SK-N-SH (cell line): ENCODE results near the gene NADSYN1. TPM values are rescaled to one million over a fixed set of nuclear protein-coding genes. Genes with fewer than 3 reads are reported as not detected.

Experiments used
- CTCF ChIA-PET: fragments of 300-600, 350-600 bp; formaldehyde crosslinking; extraction: SDS; loops from one replicate; lab custom pipeline; 2021; lab: Yijun Ruan, JAX
- POLR2A ChIA-PET: fragments of 350-600 bp; sonication (Branson Sonifier 250); formaldehyde crosslinking; extraction: SDS; loops from one replicate; lab custom pipeline; 2020; ENCODE audit warnings: antibody characterized with exemption, inconsistent platforms; lab: Yijun Ruan, JAX
- DNase-seq: peaks from one replicate; pipeline ENCODE4 v3.0.0; 2012
- H2AFZ ChIP-seq: fragments of 200-600 bp; sonication (generic); 2 replicates; pipeline ENCODE4 v1.8.1; 2016; ENCODE audit warnings: antibody characterized with exemption, mild to moderate bottlenecking, low read depth
- H3F3A ChIP-seq: fragments of 200-600 bp; sonication (generic); replicated peaks from 2 replicates; pipeline ENCODE3; 2016; ENCODE audit warnings: antibody characterized with exemption, mild to moderate bottlenecking; ENCODE audit not compliant: insufficient read depth
- H3K27ac ChIP-seq, 2 experiments: fragments of 200-500 bp in 1 of 2; fragments of 200-600 bp in 1 of 2; sonication (Bioruptor generic) in 1 of 2; sonication (generic), shearing (Covaris generic) in 1 of 2; 2 replicates each; pipeline versions ENCODE4 v1.5.1 to v1.6.1; 2014 to 2016; ENCODE audit warnings: low read depth in 2 of 2, inconsistent platforms in 1 of 2, low read length in 1 of 2, mild to moderate bottlenecking in 1 of 2, mixed read lengths in 1 of 2
- H3K27me3 ChIP-seq: fragments of 200-600 bp; sonication (generic), shearing (Covaris generic); 2 replicates; pipeline ENCODE4 v1.6.1; 2016; ENCODE audit warnings: mixed run types; ENCODE audit not compliant: insufficient read depth
- H3K36me3 ChIP-seq, 2 experiments: fragments of 200-500 bp in 1 of 2; fragments of 200-600 bp in 1 of 2; sonication (Bioruptor generic) in 1 of 2; sonication (generic) in 1 of 2; replicated peaks in 1 of 2; 2 replicates each; pipeline versions ENCODE3 to v1.5.1; 2014 to 2016; ENCODE audit warnings: low read length in 1 of 2, mild to moderate bottlenecking in 1 of 2; ENCODE audit not compliant: insufficient read depth in 2 of 2, control insufficient read depth in 1 of 2
- H3K4me1 ChIP-seq, 2 experiments: fragments of 200-500 bp in 1 of 2; fragments of 200-600 bp in 1 of 2; sonication (Bioruptor generic) in 1 of 2; sonication (generic), shearing (Covaris generic) in 1 of 2; 2 replicates each; pipeline versions ENCODE4 v1.5.1 to v1.6.1; 2014 to 2016; ENCODE audit warnings: low read depth in 1 of 2, low read length in 1 of 2, mixed run types in 1 of 2; ENCODE audit not compliant: insufficient read depth in 2 of 2, control insufficient read depth in 1 of 2
- H3K4me2 ChIP-seq: fragments of 200-600 bp; sonication (generic), shearing (Covaris generic); 2 replicates; pipeline ENCODE4 v1.6.1; 2017; ENCODE audit warnings: mixed run types
- H3K4me3 ChIP-seq, 2 experiments: fragments of 200-500 bp in 1 of 2; fragments of 200-600 bp in 1 of 2; sonication (Bioruptor generic) in 1 of 2; sonication (generic), shearing (Covaris generic) in 1 of 2; 2 replicates each; pipeline versions ENCODE4 v1.5.1 to v1.8.1; 2014 to 2016; ENCODE audit warnings: low read depth in 2 of 2, inconsistent platforms in 1 of 2, low read length in 1 of 2, mild to moderate bottlenecking in 1 of 2, mixed read lengths in 1 of 2, moderate library complexity in 1 of 2
- H3K79me2 ChIP-seq: fragments of 200-600 bp; sonication (generic); 2 replicates; pipeline ENCODE4 v1.8.1; 2017; ENCODE audit warnings: mild to moderate bottlenecking; ENCODE audit not compliant: insufficient read depth
- H3K9ac ChIP-seq: fragments of 200-600 bp; sonication (generic); 2 replicates; pipeline ENCODE4 v1.6.1; 2017; ENCODE audit warnings: mixed run types
- H3K9me2 ChIP-seq: fragments of 200-600 bp; sonication (generic); 2 replicates; pipeline ENCODE4 v1.6.1; 2017; ENCODE audit warnings: mixed run types
- H3K9me3 ChIP-seq: fragments of 200-600 bp; sonication (generic); 2 replicates; pipeline ENCODE4 v1.6.1; 2017; ENCODE audit warnings: mixed run types, mild to moderate bottlenecking, moderate library complexity
- H4K20me1 ChIP-seq: fragments of 200-600 bp; sonication (generic); 2 replicates; pipeline ENCODE4 v1.6.1; 2017; ENCODE audit warnings: mild to moderate bottlenecking, mixed run types; ENCODE audit not compliant: insufficient read depth
- CHD2 ChIP-seq: fragments of 150-350 bp; IDR thresholded peaks from 2 replicates; pipeline ENCODE4 v1.6.1; 2018; ENCODE audit warnings: low read length; ENCODE audit not compliant: partially characterized antibody
- ELF1 ChIP-seq: IDR thresholded peaks from 2 replicates; pipeline ENCODE4 v1.4.0; 2012
- EP300 ChIP-seq, 2 experiments: IDR thresholded peaks; 2 replicates each; pipeline versions ENCODE4 v1.4.0 to v1.6.1; 2012; ENCODE audit warnings: borderline replicate concordance in 1 of 2, low read depth in 1 of 2, low read length in 1 of 2
- FOXJ3 ChIP-seq: sonication (generic); formaldehyde crosslinking; IDR thresholded peaks from 2 replicates; pipeline ENCODE4 v1.5.1; 2020; ENCODE audit warnings: mild to moderate bottlenecking, missing genetic modification reagents
- GABPA ChIP-seq: IDR thresholded peaks from 2 replicates; pipeline ENCODE4 v1.4.0; 2012; ENCODE audit warnings: low read depth, mild to moderate bottlenecking
- JUND ChIP-seq: IDR thresholded peaks from 2 replicates; pipeline ENCODE4 v1.4.0; 2012
- MXI1 ChIP-seq: IDR thresholded peaks from 2 replicates; pipeline ENCODE4 v1.6.1; 2012; ENCODE audit warnings: mild to moderate bottlenecking, low read depth, low read length, improper control_type of control experiment
- NRF1 ChIP-seq: IDR thresholded peaks from 2 replicates; pipeline ENCODE4 v1.6.1; 2012; ENCODE audit warnings: low read depth, mild to moderate bottlenecking, low read length
- POLR2AphosphoS5 ChIP-seq: IDR thresholded peaks from 2 replicates; pipeline ENCODE4 v1.6.1; 2012; ENCODE audit warnings: low read depth, low read length
- RCOR1 ChIP-seq: fragments of 150-350 bp; IDR thresholded peaks from 2 replicates; pipeline ENCODE4 v1.6.1; 2017; ENCODE audit warnings: antibody characterized with exemption, low read length
- RFX5 ChIP-seq: IDR thresholded peaks from 2 replicates; pipeline ENCODE4 v1.6.1; 2012; ENCODE audit warnings: mild to moderate bottlenecking, improper control_type of control experiment, low read length
- RXRA ChIP-seq: IDR thresholded peaks from 2 replicates; pipeline ENCODE4 v1.4.0; 2012; ENCODE audit warnings: low read depth, mild to moderate bottlenecking, borderline replicate concordance
- SIN3A ChIP-seq: IDR thresholded peaks from 2 replicates; pipeline ENCODE4 v1.6.1; 2012; ENCODE audit warnings: low read depth, mild to moderate bottlenecking, low read length, moderate library complexity, borderline replicate concordance
- SMC3 ChIP-seq: IDR thresholded peaks from 2 replicates; pipeline ENCODE4 v1.6.1; 2012; ENCODE audit warnings: low read depth, low read length, improper control_type of control experiment
- ZBTB33 ChIP-seq: IDR thresholded peaks from 2 replicates; pipeline ENCODE4 v1.4.0; 2012; ENCODE audit warnings: low read depth, borderline replicate concordance
- WGBS: methylation state at CpG from one replicate; pipeline ENCODE4 v1.1.6; 2017; ENCODE audit warnings: low lambda C conversion rate; 5-methylcytosine and 5-hydroxymethylcytosine counted together
- polyA plus RNA-seq, 3 experiments: library from polyadenylated mRNA; depleted of rRNA; stranded (reverse); fragments of >200 nt; gene quantifications; 2 replicates each; pipeline ENCODE4 v1.2.3, GENCODE V29; 2012
- TF ChIP-seq, protein P1 (sequence below): IDR thresholded peaks from 2 replicates; pipeline ENCODE4 v1.6.1; 2012; ENCODE audit warnings: mild to moderate bottlenecking, low read depth, low read length, moderate library complexity
- TF ChIP-seq, protein P2 (sequence below): fragments of 150-350 bp; IDR thresholded peaks from 2 replicates; pipeline ENCODE4 v1.6.1; 2016; ENCODE audit warnings: mild to moderate bottlenecking, low read depth, low read length
- TF ChIP-seq, protein P3 (sequence below): fragments of 150-350 bp; IDR thresholded peaks from 2 replicates; pipeline ENCODE4 v1.6.1; 2017; ENCODE audit warnings: antibody characterized with exemption, low read length, low read depth, borderline replicate concordance
- TF ChIP-seq, protein P4 (sequence below): IDR thresholded peaks from 2 replicates; pipeline ENCODE4; 2012
- TF ChIP-seq, protein P5 (sequence below): IDR thresholded peaks from 2 replicates; pipeline ENCODE4 v1.4.0; 2012; ENCODE audit warnings: low read depth, borderline replicate concordance

NADSYN1 gene
- polyA plus RNA-seq, 1 of the 3 experiments (the other 2 are of a cell fraction) = 62.5 TPM

DNA sequence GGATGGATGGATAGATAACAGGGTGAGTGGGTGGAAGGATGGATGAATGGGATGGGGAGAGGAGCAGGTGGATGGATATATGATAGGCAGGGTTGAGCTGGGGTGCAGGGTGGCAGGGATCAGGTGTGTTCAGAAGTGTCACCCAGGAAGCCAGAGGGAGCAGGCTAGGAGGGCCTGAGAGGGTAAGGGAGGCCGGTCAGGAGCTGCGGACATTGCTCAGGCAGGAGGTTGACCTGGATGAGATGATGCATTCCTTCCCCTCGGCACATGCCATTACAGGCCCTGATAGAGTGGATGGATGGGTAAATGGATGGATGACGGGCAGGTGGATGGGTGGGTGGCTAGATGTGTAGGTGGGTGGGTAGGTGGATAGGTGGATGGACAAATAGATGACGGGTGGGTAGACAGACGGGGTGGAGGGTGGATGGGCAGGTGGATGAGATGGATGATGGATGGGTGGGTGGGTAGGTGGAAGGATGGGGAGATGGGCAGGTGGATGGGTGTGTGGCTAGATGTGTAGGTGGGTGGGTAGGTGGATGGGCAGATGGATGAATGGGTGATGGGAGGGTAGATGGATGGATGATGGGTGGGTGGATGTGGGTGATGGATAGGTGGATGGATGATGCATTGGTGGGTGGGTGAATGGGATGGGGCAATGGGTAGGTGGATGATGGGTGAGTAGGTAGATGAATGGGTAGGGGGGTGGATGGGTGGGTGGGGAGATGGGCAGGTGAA lies 12.8 kb upstream of the NADSYN1 start:
- Histone ChIP-seq H2AFZ (no peak overlapping the region), H3K9me2 (no peaks in the 10 kb centered on the region), H3K27me3 (no peaks in the 10 kb centered on the region), H3K4me1 (no peaks in the 10 kb centered on the region), H3K36me3 (peaks cover 0 to 40% of the 10 kb centered on the region in 2 experiments), H3K4me3 (no peak overlapping the region), H3K9ac (no peak overlapping the region), H4K20me1 (no peaks in the 10 kb centered on the region), H3K9me3 (no peaks in the 10 kb centered on the region), H3K79me2 (no peaks in the 10 kb centered on the region), H3F3A (no peaks in the 10 kb centered on the region), H3K27ac (no peak overlapping the region), H3K4me2 (no peak overlapping the region)
- ChIA-PET POLR2A (no interaction called here), CTCF (interaction anchor here (1.8 kb wide), 1 partner anchor 140 kb away, joined by 4 read pairs; no protein-coding TSS in a partner anchor)
- no peak for DNase-seq
- TF ChIP-seq FOXJ3 (CRISPR knock-in tag) = no peak
- TF ChIP-seq RFX5 = no peak
- no peak for TF ChIP-seq MXI1
- TF ChIP-seq RCOR1 = no peak
- TF ChIP-seq, protein P1, sequence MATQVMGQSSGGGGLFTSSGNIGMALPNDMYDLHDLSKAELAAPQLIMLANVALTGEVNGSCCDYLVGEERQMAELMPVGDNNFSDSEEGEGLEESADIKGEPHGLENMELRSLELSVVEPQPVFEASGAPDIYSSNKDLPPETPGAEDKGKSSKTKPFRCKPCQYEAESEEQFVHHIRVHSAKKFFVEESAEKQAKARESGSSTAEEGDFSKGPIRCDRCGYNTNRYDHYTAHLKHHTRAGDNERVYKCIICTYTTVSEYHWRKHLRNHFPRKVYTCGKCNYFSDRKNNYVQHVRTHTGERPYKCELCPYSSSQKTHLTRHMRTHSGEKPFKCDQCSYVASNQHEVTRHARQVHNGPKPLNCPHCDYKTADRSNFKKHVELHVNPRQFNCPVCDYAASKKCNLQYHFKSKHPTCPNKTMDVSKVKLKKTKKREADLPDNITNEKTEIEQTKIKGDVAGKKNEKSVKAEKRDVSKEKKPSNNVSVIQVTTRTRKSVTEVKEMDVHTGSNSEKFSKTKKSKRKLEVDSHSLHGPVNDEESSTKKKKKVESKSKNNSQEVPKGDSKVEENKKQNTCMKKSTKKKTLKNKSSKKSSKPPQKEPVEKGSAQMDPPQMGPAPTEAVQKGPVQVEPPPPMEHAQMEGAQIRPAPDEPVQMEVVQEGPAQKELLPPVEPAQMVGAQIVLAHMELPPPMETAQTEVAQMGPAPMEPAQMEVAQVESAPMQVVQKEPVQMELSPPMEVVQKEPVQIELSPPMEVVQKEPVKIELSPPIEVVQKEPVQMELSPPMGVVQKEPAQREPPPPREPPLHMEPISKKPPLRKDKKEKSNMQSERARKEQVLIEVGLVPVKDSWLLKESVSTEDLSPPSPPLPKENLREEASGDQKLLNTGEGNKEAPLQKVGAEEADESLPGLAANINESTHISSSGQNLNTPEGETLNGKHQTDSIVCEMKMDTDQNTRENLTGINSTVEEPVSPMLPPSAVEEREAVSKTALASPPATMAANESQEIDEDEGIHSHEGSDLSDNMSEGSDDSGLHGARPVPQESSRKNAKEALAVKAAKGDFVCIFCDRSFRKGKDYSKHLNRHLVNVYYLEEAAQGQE = no peak
- TF ChIP-seq ELF1 = no peak
- no peak for TF ChIP-seq SIN3A
- no peak for TF ChIP-seq JUND
- no peak for TF ChIP-seq CHD2
- no peak for TF ChIP-seq NRF1
- no peak for TF ChIP-seq POLR2AphosphoS5
- TF ChIP-seq, protein P2, sequence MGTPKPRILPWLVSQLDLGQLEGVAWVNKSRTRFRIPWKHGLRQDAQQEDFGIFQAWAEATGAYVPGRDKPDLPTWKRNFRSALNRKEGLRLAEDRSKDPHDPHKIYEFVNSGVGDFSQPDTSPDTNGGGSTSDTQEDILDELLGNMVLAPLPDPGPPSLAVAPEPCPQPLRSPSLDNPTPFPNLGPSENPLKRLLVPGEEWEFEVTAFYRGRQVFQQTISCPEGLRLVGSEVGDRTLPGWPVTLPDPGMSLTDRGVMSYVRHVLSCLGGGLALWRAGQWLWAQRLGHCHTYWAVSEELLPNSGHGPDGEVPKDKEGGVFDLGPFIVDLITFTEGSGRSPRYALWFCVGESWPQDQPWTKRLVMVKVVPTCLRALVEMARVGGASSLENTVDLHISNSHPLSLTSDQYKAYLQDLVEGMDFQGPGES = no peak
- TF ChIP-seq, protein P3, sequence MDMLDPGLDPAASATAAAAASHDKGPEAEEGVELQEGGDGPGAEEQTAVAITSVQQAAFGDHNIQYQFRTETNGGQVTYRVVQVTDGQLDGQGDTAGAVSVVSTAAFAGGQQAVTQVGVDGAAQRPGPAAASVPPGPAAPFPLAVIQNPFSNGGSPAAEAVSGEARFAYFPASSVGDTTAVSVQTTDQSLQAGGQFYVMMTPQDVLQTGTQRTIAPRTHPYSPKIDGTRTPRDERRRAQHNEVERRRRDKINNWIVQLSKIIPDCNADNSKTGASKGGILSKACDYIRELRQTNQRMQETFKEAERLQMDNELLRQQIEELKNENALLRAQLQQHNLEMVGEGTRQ = no peak
- TF ChIP-seq SMC3 = no peak
- TF ChIP-seq, protein P4, sequence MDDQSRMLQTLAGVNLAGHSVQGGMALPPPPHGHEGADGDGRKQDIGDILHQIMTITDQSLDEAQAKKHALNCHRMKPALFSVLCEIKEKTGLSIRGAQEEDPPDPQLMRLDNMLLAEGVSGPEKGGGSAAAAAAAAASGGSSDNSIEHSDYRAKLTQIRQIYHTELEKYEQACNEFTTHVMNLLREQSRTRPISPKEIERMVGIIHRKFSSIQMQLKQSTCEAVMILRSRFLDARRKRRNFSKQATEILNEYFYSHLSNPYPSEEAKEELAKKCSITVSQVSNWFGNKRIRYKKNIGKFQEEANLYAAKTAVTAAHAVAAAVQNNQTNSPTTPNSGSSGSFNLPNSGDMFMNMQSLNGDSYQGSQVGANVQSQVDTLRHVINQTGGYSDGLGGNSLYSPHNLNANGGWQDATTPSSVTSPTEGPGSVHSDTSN = no peak
- TF ChIP-seq ZBTB33 = no peak
- no peak for TF ChIP-seq GABPA
- no peak for TF ChIP-seq RXRA
- no peak for TF ChIP-seq EP300 (IDR thresholded peaks at IDR 0.05; ENCODE audit: borderline replicate concordance in 1 of 2, low read depth in 1 of 2, low read length in 1 of 2)
- TF ChIP-seq, protein P5, sequence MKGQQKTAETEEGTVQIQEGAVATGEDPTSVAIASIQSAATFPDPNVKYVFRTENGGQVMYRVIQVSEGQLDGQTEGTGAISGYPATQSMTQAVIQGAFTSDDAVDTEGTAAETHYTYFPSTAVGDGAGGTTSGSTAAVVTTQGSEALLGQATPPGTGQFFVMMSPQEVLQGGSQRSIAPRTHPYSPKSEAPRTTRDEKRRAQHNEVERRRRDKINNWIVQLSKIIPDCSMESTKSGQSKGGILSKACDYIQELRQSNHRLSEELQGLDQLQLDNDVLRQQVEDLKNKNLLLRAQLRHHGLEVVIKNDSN = no peak
- 92% methylated on average over 6 of the region's 6 CpGs for WGBS
